Measurements from ENCODE around the gene NOVA2. TPM values are rescaled to one million over a fixed set of nuclear protein-coding genes. Genes with fewer than 3 reads are reported as not detected.

NOVA2 gene
- total and polyA plus RNA-seq, 9 of the 15 experiments (the other 6 are each of a cell fraction or from before 2014, with no cell fraction given): not detected

GRCh38 chr19:45933759-45934158 lies 39.9 kb downstream of the NOVA2 start (continued):
- no peak for TF ChIP-seq ZNF324 (CRISPR knock-in tag; IDR thresholded peaks at IDR 0.05)

GRCh38 chr19:45931055-45931454 lies 42.6 kb downstream of the NOVA2 start:
- Histone ChIP-seq H3K27me3 (ENCODE audit: control insufficient read depth in 2 of 2, insufficient read depth in 2 of 2, low read length in 2 of 2) (peaks cover 13 to 35% of the 10 kb centered on the region in 2 experiments; a peak in 4 of 5 replicates), H3K36me3 (ENCODE audit: control insufficient read depth, insufficient read depth, low read length) (no peaks in the 10 kb centered on the region), H3K4me3 (no peak overlapping the region), H3K9me3 (replicated peaks; ENCODE audit: control insufficient read depth, insufficient read depth, low read depth, low read length) (no peaks in the 10 kb centered on the region), H3K4me1 (replicated peaks in 1 of 2; ENCODE audit: control insufficient read depth in 2 of 2, insufficient read depth in 2 of 2, low read length in 2 of 2) (peaks cover 0 to 21% of the 10 kb centered on the region in 2 experiments; a peak in 3 of 5 replicates), H3K79me2 (ENCODE audit: control insufficient read depth, insufficient read depth, low read length) (no peaks in the 10 kb centered on the region), H3K4me2 (ENCODE audit: insufficient read depth, low read length) (no peak overlapping the region), H2AFZ (ENCODE audit: low read depth, low read length) (no peak overlapping the region), H3K9ac (ENCODE audit: insufficient read depth in 1 of 2, low read depth in 2 of 2, low read length in 2 of 2) (no peak overlapping the region), H3K27ac (ENCODE audit: extremely low read depth, low read depth, low read length) (no peak overlapping the region), H4K20me1 (replicated peaks; ENCODE audit: control insufficient read depth, insufficient read depth, low read length) (no peaks in the 10 kb centered on the region; the same call in 1 of the 2 replicates), H3K9me1 (ENCODE audit: control insufficient read depth, insufficient read depth, low read length) (no peaks in the 10 kb centered on the region)
- WGBS (ENCODE audit: insufficient coverage, low coverage, missing lambda C conversion rate): 0% methylated on average over 3 of the region's 3 CpGs
- FAIRE-seq (no peak), ATAC-seq (no peak), DNase-seq (ENCODE audit: extremely low read depth in 1 of 4, low spot score in 3 of 4) (no peak)
- POLR2A ChIA-PET: interaction anchor here (0.9 kb wide), 1 partner anchor 64 kb away, joined by 3 read pairs; the partner anchor contains the start of gene CCDC61
- CTCF ChIA-PET (ENCODE audit: low intra/inter-chr PET ratio): no interaction called here
- peak; percentile 2 for TF ChIP-seq RBM25 (IDR thresholded peaks at IDR 0.05; ENCODE audit: low read depth, low read length, severe bottlenecking)
- peak in 1 of 2 experiments; percentile 20; a peak in 1 of 4 replicates for TF ChIP-seq RAD21 (CRISPR knock-in tag; conservative IDR thresholded peaks at IDR 0.05 in 1 of 2, IDR thresholded peaks at IDR 0.05 in 1 of 2)
- TF ChIP-seq ZNF280B (CRISPR knock-in tag; IDR thresholded peaks at IDR 0.05): no peak
- TF ChIP-seq EHMT2 (IDR thresholded peaks at IDR 0.05): no peak
- TF ChIP-seq ZNF24 (IDR thresholded peaks at IDR 0.05): peak; percentile 96
- peak in 1 of 3 experiments; percentile 20; a peak in 2 of 6 replicates for TF ChIP-seq CTCF (IDR thresholded peaks at IDR 0.05 in 2 of 3, conservative IDR thresholded peaks at IDR 0.05 in 1 of 3; ENCODE audit: insufficient read depth in 2 of 3, low read depth in 1 of 3, low read length in 3 of 3)
- TF ChIP-seq ZKSCAN1 (IDR thresholded peaks at IDR 0.05; ENCODE audit: low read depth, low read length): peak; percentile 78
- no peak for TF ChIP-seq ETV5 (CRISPR knock-in tag; IDR thresholded peaks at IDR 0.05; ENCODE audit: low read depth)
- in situ Hi-C loops (cut with MboI): no loop called here
- intact Hi-C loops (cut with micrococcal nuclease): no loop called here
- no TSS peak for BruUV-seq (replicated peaks)
